K562 (cell line): ENCODE measurements around the gene C11orf98. TPM values are rescaled to one million over a fixed set of nuclear protein-coding genes. Genes with fewer than 3 reads are reported as not detected.
A peak's percentile ranks its signal among the peaks of the same experiment; 100 is the strongest.

Source experiments
- IRF1 ChIP-seq: sonication (generic); formaldehyde crosslinking; IDR thresholded peaks from 2 replicates; pipeline ENCODE4 v1.8.0; 2022; ENCODE audit warnings: missing genetic modification reagents, mild to moderate bottlenecking, borderline replicate concordance
- MBD1 ChIP-seq: fragments of 250-450 bp; sonication (Bioruptor Pico); IDR thresholded peaks from 2 replicates; pipeline ENCODE4 v1.8.0; 2022; ENCODE audit warnings: inconsistent platforms
- NFIX ChIP-seq: fragments of 250-450 bp; sonication (Bioruptor Pico); IDR thresholded peaks from 2 replicates; pipeline ENCODE4 v1.4.0; 2020; ENCODE audit warnings: low read depth, mild to moderate bottlenecking, moderate library complexity
- PHTF2 ChIP-seq: fragments of 250-450 bp; sonication (Bioruptor Pico); IDR thresholded peaks from 2 replicates; pipeline ENCODE4 v1.5.0; 2021; ENCODE audit warnings: mild to moderate bottlenecking
- RAD51 ChIP-seq: fragments of 450-650 bp; IDR thresholded peaks from 2 replicates; pipeline ENCODE4 v1.7.1; 2016; ENCODE audit warnings: low read depth, mild to moderate bottlenecking, borderline replicate concordance
- RBM14 ChIP-seq: fragments of 200-400 bp; formaldehyde crosslinking; IDR thresholded peaks from 2 replicates; pipeline ENCODE4 v1.6.1; 2018; ENCODE audit warnings: low read depth, mild to moderate bottlenecking, low read length, moderate library complexity, borderline replicate concordance; ENCODE audit not compliant: insufficient read depth
- TFAM ChIP-seq: fragments of 250-450 bp; sonication (Bioruptor Pico); conservative IDR thresholded peaks from 2 replicates; pipeline ENCODE4 v1.5.0; 2021; ENCODE audit warnings: mild to moderate bottlenecking, moderate library complexity
- ZBTB43 ChIP-seq: sonication (generic); formaldehyde crosslinking; IDR thresholded peaks from 2 replicates; pipeline ENCODE4 v1.8.0; 2023; ENCODE audit warnings: mild to moderate bottlenecking, missing genetic modification reagents
- ZNF324 ChIP-seq: fragments of 250-450 bp; sonication (Bioruptor Pico); IDR thresholded peaks from 2 replicates; pipeline ENCODE4 v1.4.0; 2020; ENCODE audit warnings: mild to moderate bottlenecking
- polyA plus RNA-seq, 8 experiments: library from polyadenylated mRNA; depleted of rRNA in 4 of 8; stranded (reverse) in 5 of 8; unstranded in 3 of 8; fragments of >200 nt; fragmentation: Nextera tagmentation in 2 of 8; fragmentation: Illumina TruSeq in 1 of 8; extraction: Ambion mirVana in 2 of 8; extraction: Trizol in 1 of 8; gene quantifications; 2 replicates each; pipeline versions ENCODE4 v1.2.1 to v1.2.3, GENCODE V29; 2011 to 2014; ENCODE audit warnings: inconsistent platforms in 1 of 8, missing spikeins in 1 of 8
- total RNA-seq, 7 experiments: library from RNA; depleted of rRNA in 6 of 7; stranded (reverse); fragments of >200 nt in 6 of 7; fragmentation: Illumina TruSeq in 2 of 7; extraction: Trizol in 2 of 7; gene quantifications; 2 replicates each; pipeline versions ENCODE4 v1.2.1 to v1.2.3, GENCODE V29; 2011 to 2021; ENCODE audit warnings: low replicate concordance in 1 of 7
- TF ChIP-seq, protein P1 (sequence below): fragments of 450-650 bp; IDR thresholded peaks from 2 replicates; pipeline ENCODE4 v1.6.1; 2016; ENCODE audit warnings: low read depth
- TF ChIP-seq, protein P2 (sequence below): fragments of 250-450 bp; sonication (Bioruptor Pico); IDR thresholded peaks from 2 replicates; pipeline ENCODE4 v1.4.0; 2020; ENCODE audit warnings: mild to moderate bottlenecking

The C11orf98 gene
- total and polyA plus RNA-seq, 9 of the 15 experiments (the other 6 are each of a cell fraction or from before 2014, with no cell fraction given), result 103 to 352 (median 218) TPM

DNA sequence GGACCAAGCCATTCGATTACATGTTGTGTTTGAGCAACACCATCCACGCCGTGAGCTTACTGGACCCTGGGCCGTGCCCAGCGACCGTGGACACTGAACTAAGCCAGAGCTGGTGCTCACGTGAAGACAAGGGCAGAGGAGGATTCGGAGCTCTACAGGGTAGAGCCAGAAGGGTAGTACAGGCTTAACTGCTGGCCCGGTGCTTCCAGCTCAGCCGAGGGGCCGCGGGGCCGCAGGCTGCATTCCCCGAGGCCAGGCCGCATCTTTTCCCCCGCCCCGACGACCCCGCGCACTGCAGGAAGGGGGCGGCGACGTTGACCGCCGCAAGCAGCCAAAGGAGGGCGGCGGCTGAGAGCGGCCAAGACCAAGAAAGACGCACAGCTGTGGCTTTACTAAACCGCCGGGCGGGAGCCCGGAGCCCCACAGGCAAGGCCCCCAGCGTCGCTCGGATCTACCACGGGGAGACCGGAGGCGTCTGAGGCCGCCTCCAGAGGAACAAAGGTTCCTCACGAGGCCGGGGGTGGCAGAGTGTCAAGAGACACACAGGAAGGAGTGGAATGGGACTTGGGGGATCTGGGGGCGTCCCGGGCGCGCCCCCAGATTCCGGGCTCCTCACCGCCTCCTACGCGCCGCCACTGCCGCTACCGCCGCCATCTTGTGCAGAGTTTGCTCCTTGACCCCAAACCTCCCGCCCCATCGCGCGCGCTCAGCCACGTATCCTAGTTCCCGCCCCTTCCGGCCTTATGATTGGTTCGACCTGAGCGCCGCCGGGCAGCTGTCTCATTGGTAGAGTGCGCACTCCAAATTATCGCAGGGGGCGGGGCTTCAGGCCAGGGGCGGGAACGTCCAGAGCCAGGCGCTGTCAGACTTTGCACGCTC is 18.8 kb downstream of the C11orf98 start, which contains the start of gene GANAB (continued):
- TF ChIP-seq, protein P1, sequence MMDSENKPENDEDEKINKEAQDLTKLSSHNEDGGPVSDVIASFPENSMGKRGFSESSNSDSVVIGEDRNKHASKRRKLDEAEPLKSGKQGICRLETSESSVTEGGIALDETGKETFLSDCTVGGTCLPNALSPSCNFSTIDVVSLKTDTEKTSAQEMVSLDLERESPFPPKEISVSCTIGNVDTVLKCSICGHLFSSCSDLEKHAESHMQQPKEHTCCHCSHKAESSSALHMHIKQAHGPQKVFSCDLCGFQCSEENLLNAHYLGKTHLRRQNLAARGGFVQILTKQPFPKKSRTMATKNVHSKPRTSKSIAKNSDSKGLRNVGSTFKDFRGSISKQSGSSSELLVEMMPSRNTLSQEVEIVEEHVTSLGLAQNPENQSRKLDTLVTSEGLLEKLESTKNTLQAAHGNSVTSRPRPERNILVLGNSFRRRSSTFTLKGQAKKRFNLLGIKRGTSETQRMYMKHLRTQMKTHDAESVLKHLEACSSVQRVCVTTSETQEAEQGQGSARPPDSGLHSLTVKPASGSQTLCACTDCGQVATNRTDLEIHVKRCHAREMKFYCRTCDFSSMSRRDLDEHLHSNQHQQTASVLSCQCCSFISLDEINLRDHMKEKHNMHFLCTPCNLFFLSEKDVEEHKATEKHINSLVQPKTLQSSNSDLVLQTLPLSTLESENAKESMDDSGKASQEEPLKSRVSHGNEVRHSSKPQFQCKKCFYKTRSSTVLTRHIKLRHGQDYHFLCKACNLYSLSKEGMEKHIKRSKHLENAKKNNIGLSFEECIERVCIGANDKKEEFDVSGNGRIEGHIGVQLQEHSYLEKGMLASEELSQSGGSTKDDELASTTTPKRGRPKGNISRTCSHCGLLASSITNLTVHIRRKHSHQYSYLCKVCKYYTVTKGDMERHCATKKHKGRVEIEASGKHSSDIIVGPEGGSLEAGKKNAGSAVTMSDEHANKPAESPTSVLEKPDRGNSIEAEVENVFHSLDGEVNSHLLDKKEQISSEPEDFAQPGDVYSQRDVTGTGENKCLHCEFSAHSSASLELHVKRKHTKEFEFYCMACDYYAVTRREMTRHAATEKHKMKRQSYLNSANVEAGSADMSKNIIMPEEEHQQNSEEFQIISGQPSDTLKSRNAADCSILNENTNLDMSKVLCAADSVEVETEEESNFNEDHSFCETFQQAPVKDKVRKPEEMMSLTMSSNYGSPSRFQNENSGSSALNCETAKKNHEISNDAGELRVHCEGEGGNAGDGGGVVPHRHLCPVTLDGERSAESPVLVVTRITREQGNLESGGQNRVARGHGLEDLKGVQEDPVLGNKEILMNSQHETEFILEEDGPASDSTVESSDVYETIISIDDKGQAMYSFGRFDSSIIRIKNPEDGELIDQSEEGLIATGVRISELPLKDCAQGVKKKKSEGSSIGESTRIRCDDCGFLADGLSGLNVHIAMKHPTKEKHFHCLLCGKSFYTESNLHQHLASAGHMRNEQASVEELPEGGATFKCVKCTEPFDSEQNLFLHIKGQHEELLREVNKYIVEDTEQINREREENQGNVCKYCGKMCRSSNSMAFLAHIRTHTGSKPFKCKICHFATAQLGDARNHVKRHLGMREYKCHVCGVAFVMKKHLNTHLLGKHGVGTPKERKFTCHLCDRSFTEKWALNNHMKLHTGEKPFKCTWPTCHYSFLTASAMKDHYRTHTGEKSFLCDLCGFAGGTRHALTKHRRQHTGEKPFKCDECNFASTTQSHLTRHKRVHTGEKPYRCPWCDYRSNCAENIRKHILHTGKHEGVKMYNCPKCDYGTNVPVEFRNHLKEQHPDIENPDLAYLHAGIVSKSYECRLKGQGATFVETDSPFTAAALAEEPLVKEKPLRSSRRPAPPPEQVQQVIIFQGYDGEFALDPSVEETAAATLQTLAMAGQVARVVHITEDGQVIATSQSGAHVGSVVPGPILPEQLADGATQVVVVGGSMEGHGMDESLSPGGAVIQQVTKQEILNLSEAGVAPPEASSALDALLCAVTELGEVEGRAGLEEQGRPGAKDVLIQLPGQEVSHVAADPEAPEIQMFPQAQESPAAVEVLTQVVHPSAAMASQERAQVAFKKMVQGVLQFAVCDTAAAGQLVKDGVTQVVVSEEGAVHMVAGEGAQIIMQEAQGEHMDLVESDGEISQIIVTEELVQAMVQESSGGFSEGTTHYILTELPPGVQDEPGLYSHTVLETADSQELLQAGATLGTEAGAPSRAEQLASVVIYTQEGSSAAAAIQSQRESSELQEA, result no peak
- TF ChIP-seq RBM14 (peak; percentile 92; the same call in 1 of the 2 replicates), MBD1 (CRISPR knock-in tag) (no peak), TFAM (CRISPR knock-in tag) (no peak), ZNF324 (no peak), IRF1 (CRISPR knock-in tag) (no peak), RAD51 (no peak), ZBTB43 (CRISPR knock-in tag) (no peak), NFIX (CRISPR knock-in tag) (no peak), PHTF2 (CRISPR knock-in tag) (no peak)
- TF ChIP-seq, protein P2, sequence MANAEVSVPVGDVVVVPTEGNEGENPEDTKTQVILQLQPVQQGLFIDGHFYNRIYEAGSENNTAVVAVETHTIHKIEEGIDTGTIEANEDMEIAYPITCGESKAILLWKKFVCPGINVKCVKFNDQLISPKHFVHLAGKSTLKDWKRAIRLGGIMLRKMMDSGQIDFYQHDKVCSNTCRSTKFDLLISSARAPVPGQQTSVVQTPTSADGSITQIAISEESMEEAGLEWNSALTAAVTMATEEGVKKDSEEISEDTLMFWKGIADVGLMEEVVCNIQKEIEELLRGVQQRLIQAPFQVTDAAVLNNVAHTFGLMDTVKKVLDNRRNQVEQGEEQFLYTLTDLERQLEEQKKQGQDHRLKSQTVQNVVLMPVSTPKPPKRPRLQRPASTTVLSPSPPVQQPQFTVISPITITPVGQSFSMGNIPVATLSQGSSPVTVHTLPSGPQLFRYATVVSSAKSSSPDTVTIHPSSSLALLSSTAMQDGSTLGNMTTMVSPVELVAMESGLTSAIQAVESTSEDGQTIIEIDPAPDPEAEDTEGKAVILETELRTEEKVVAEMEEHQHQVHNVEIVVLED (CRISPR knock-in tag), result peak; percentile 64
